ENCODE measurements around the gene TRIM69. TPM values are rescaled to one million over a fixed set of nuclear protein-coding genes. Genes with fewer than 3 reads are reported as not detected.
"Not testable (repeated sequence)": the region's sequence is repeated elsewhere in the genome, so short reads cannot be mapped to it uniquely, and the experiment has no call there.

Gene TRIM69
- total RNA-seq, 2 experiments from 2014 or later: 76.0 to 78.0 TPM

DNA sequence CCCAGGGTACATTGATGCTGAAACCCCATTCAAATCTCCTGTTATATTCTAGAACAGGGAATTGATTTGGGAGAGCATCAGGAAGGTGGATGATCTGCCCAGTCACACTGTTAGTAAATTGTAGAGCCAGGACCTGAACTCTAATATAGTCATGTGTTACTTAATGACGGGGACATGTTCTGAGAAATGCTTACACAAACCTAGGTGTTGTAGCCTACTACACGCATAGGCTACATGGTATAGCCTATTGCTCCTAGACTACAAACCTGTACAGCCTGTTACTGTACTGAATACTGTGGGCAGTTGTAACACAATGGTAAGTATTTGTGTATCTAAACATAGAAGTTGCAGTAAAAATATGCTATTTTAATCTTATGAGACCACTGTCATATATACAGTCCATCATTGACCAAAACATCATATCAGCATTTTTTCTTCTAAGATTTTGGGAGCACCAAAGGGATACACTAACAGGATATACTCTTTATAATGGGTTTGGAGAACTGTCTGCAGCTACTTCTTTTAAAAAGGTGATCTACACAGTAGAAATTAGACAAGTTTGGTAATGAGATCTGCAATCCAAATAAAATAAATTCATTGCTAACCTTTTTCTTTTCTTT, 19.2 kb upstream of the TRIM69 start:
- peaks cover 80% of the 10 kb centered on the region for H3K4me1 Mint-ChIP-seq (ENCODE audit: low read depth)
- CTCF ChIA-PET: interaction anchor here (0.7 to 16.5 kb wide), 4 partner anchors 13 to 70 kb away, joined by 3 to 312 read pairs (median 160); partner anchors contain the start of genes SPG11 and TRIM69
- H3K4me3 Mint-ChIP-seq: peak overlapping the region; percentile 88
- peak overlapping the region; percentile 92 for H3K27ac Mint-ChIP-seq
- no peak for DNase-seq
- POLR2A ChIA-PET: interaction anchor here (14.1 to 18.2 kb wide), 2 partner anchors 12 to 52 kb away, joined by 400 to 1161 read pairs; partner anchors contain the start of genes SPG11 and TRIM69
- peaks cover 3% of the 10 kb centered on the region for H3K27me3 Mint-ChIP-seq
- H3K36me3 Mint-ChIP-seq: peaks cover 75% of the 10 kb centered on the region
- intact Hi-C loops (cut with micrococcal nuclease): no loop called here
- peaks cover 3% of the 10 kb centered on the region for H3K9me3 Mint-ChIP-seq

GRCh38 chr15:44718180-44718926, 18.0 kb upstream of the TRIM69 start:
- Mint-ChIP-seq H3K9me3 (peaks cover 2% of the 10 kb centered on the region), H3K4me3 (peak overlapping the region; percentile 36), H3K4me1 (ENCODE audit: low read depth) (peaks cover 84% of the 10 kb centered on the region), H3K27me3 (peaks cover 2% of the 10 kb centered on the region), H3K27ac (peak overlapping the region; percentile 92), H3K36me3 (peaks cover 64% of the 10 kb centered on the region)
- intact Hi-C loops (cut with micrococcal nuclease): loop anchor here (2.0 kb wide), 1 partner anchor 16 kb away; no protein-coding TSS in a partner anchor
- DNase-seq: peak; percentile 47
- ChIA-PET CTCF (interaction anchor here (1.1 to 16.5 kb wide), 4 partner anchors 11 to 68 kb away, joined by 3 to 312 read pairs (median 106); partner anchors contain the start of genes SPG11 and TRIM69), POLR2A (interaction anchor here (0.8 to 21.9 kb wide), 4 partner anchors 5 to 53 kb away, joined by 3 to 1161 read pairs (median 780); partner anchors contain the start of genes B2M, PATL2, SPG11 and TRIM69)

- intact Hi-C loops (cut with micrococcal nuclease): loop anchor here (1.0 to 2.0 kb wide), 3 partner anchors 8 to 16 kb away; partner anchors contain the start of genes B2M and PATL2
- Mint-ChIP-seq H3K27me3 (no peaks in the 10 kb centered on the region), H3K27ac (peak overlapping the region; percentile 92), H3K9me3 (no peaks in the 10 kb centered on the region), H3K4me3 (peak overlapping the region; percentile 47), H3K4me1 (ENCODE audit: low read depth) (peaks cover 87% of the 10 kb centered on the region), H3K36me3 (peaks cover 60% of the 10 kb centered on the region)
- DNase-seq: peak; percentile 31
- ChIA-PET POLR2A (interaction anchor here (0.8 to 21.9 kb wide), 5 partner anchors 5 to 173 kb away, joined by 3 to 1161 read pairs (median 400); partner anchors contain the start of genes B2M, PATL2, SPG11 and TRIM69), CTCF (interaction anchor here (1.1 to 16.5 kb wide), 4 partner anchors 11 to 67 kb away, joined by 3 to 312 read pairs (median 106); partner anchors contain the start of genes SPG11 and TRIM69)
These were observed 17.4 kb upstream of the TRIM69 start for GRCh38 chr15:44718927-44719292.

GRCh38 chr15:44719293-44719999, 16.9 kb upstream of the TRIM69 start:
- ChIA-PET POLR2A (interaction anchor here (0.9 to 21.9 kb wide), 6 partner anchors 6 to 173 kb away, joined by 3 to 1161 read pairs (median 202); partner anchors contain the start of genes B2M, PATL2, SPG11 and TRIM69), CTCF (interaction anchor here (1.1 to 16.5 kb wide), 4 partner anchors 10 to 67 kb away, joined by 3 to 312 read pairs (median 106); partner anchors contain the start of genes SPG11 and TRIM69)
- DNase-seq: peak; percentile 87
- Mint-ChIP-seq H3K27me3 (no peaks in the 10 kb centered on the region), H3K9me3 (no peaks in the 10 kb centered on the region), H3K4me1 (ENCODE audit: low read depth) (peaks cover 89% of the 10 kb centered on the region), H3K4me3 (peak overlapping the region; percentile 47), H3K27ac (peak overlapping the region; percentile 92), H3K36me3 (peaks cover 54% of the 10 kb centered on the region)
- intact Hi-C loops (cut with micrococcal nuclease): loop anchor here (1.0 to 2.0 kb wide), 3 partner anchors 8 to 15 kb away; partner anchors contain the start of genes B2M and PATL2

GRCh38 chr15:44720000-44720435, 16.3 kb upstream of the TRIM69 start:
- H3K4me3 Mint-ChIP-seq: peak overlapping the region; percentile 36

DNA sequence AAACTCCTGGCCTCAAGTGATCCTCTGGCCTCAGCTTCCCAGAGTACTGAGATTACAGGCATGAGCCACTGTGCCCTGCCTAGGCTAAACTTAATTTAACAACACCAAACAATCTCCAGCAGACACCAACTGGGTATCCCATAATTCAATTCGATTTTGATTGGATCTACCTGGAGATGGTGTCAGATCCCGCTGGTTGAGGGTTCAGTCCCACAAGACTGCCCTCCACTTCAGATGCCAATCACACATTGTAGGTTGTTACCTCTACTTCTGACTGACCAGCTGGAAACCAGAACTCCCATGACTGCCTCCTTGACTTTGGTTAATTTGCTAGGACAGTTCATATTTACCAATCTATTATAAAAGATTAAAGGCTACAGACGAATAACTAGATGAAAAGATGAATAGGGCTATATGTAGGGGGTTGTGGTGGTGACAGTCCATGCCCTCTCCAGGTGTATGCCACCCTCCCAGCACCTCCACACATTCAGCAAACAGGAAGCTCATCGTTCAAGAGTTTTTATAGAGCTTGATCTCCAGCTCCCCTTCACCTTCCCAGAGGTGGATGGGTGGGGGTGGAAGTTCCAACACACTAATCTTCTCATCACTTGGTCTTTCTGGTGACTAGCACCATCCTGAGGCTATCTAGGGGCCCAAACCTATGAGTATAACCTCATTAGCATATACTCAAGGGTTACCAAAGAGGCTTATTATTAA, 15.7 kb upstream of the TRIM69 start:
- POLR2A ChIA-PET: interaction anchor here (1.1 to 21.9 kb wide), 5 partner anchors 7 to 56 kb away, joined by 3 to 1161 read pairs (median 400); partner anchors contain the start of genes B2M, PATL2, SPG11 and TRIM69
- CTCF ChIA-PET: interaction anchor here (0.6 to 16.5 kb wide), 6 partner anchors 9 to 174 kb away, joined by 3 to 312 read pairs (median 34); partner anchors contain the start of genes B2M, PATL2, SPG11 and TRIM69
- Mint-ChIP-seq H3K4me1 (ENCODE audit: low read depth) (peaks cover 89% of the 10 kb centered on the region), H3K27ac (peak overlapping the region; percentile 92), H3K36me3 (peaks cover 46% of the 10 kb centered on the region), H3K27me3 (no peaks in the 10 kb centered on the region), H3K9me3 (no peaks in the 10 kb centered on the region), H3K4me3 (peak overlapping the region; percentile 36)
- DNase-seq: peak; percentile 43
- intact Hi-C loops (cut with micrococcal nuclease): loop anchor here (10.0 kb wide), 2 partner anchors 416 to 896 kb away; partner anchors contain the start of genes MFAP1 and WDR76

More at GRCh38 chr15:44720000-44720435, 16.3 kb upstream of the TRIM69 start:
- peak overlapping the region; percentile 92 for H3K27ac Mint-ChIP-seq
- not testable (repeated sequence) for H3K27me3 Mint-ChIP-seq, H3K9me3 Mint-ChIP-seq
- H3K36me3 Mint-ChIP-seq: peaks cover 48% of the 10 kb centered on the region
- H3K4me1 Mint-ChIP-seq (ENCODE audit: low read depth): peaks cover 90% of the 10 kb centered on the region
- CTCF ChIA-PET: interaction anchor here (0.6 to 16.5 kb wide), 4 partner anchors 10 to 56 kb away, joined by 3 to 312 read pairs (median 106); partner anchors contain the start of genes SPG11 and TRIM69
- POLR2A ChIA-PET: interaction anchor here (1.1 to 21.9 kb wide), 5 partner anchors 6 to 55 kb away, joined by 3 to 1161 read pairs (median 400); partner anchors contain the start of genes B2M, PATL2, SPG11 and TRIM69
- intact Hi-C loops (cut with micrococcal nuclease): loop anchor here (1.0 to 10.0 kb wide), 5 partner anchors 8 to 895 kb away; partner anchors contain the start of genes B2M, MFAP1, PATL2 and WDR76
- peak; percentile 59 for DNase-seq

DNA sequence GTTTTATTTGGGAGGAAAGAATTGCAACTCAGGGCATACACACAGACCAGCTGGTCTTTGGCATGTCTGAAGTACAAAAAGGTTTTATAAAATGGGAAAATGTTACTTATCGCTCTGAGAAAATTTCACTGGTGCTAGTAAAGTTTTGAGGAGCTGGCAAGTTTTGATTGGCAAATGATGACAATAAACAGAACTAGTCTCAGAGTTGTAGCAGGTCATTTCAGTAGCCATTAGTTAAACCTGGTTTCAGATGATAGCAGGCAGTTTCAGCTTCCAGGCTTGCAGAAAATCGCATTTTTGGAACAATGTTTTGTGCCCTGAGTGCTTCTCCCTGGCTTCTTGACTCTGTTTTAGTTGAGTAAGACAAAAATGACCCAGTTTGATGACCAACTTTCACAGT, 14.3 kb upstream of the TRIM69 start:
- ChIA-PET CTCF (interaction anchor here (0.8 to 16.5 kb wide), 5 partner anchors 9 to 133 kb away, joined by 4 to 312 read pairs (median 10); partner anchors contain the start of genes B2M, PATL2, SPG11 and TRIM69), POLR2A (interaction anchor here (1.1 to 21.9 kb wide), 4 partner anchors 7 to 57 kb away, joined by 6 to 1161 read pairs (median 780); partner anchors contain the start of genes B2M, PATL2, SPG11 and TRIM69)
- H3K36me3 Mint-ChIP-seq: peaks cover 38% of the 10 kb centered on the region
- intact Hi-C loops (cut with micrococcal nuclease): loop anchor here (10.0 kb wide), 2 partner anchors 417 to 897 kb away; partner anchors contain the start of genes MFAP1 and WDR76
- H3K4me1 Mint-ChIP-seq (ENCODE audit: low read depth): peaks cover 86% of the 10 kb centered on the region
- H3K27ac Mint-ChIP-seq: peak overlapping the region; percentile 92
- no peaks in the 10 kb centered on the region for H3K27me3 Mint-ChIP-seq
- no peak for DNase-seq
- no peaks in the 10 kb centered on the region for H3K9me3 Mint-ChIP-seq
- H3K4me3 Mint-ChIP-seq: peak overlapping the region; percentile 20

- ChIA-PET POLR2A (interaction anchor here (0.8 to 21.9 kb wide), 5 partner anchors 11 to 62 kb away, joined by 6 to 1161 read pairs (median 83); partner anchors contain the start of genes B2M, PATL2, SPG11 and TRIM69), CTCF (interaction anchor here (1.1 to 8.4 kb wide), 5 partner anchors 11 to 147 kb away, joined by 3 to 155 read pairs (median 33); partner anchors contain the start of genes B2M, PATL2, SPG11 and TRIM69)
- Mint-ChIP-seq H3K4me3 (peak overlapping the region; percentile 96), H3K27ac (peak overlapping the region; percentile 100), H3K27me3 (no peaks in the 10 kb centered on the region), H3K9me3 (no peaks in the 10 kb centered on the region), H3K36me3 (peaks cover 26% of the 10 kb centered on the region), H3K4me1 (ENCODE audit: low read depth) (peaks cover 63% of the 10 kb centered on the region)
- intact Hi-C loops (cut with micrococcal nuclease): loop anchor here (2.0 to 10.0 kb wide), 6 partner anchors 25 to 901 kb away; partner anchors contain the start of genes CTDSPL2, EIF3J, MFAP1 and WDR76
- peak; percentile 44 for DNase-seq
These were observed 10.2 kb upstream of the TRIM69 start for GRCh38 chr15:44726136-44726535.

- CTCF ChIA-PET: interaction anchor here (0.7 to 8.4 kb wide), 6 partner anchors 10 to 148 kb away, joined by 3 to 155 read pairs (median 18); partner anchors contain the start of genes B2M, PATL2, SPG11 and TRIM69
- intact Hi-C loops (cut with micrococcal nuclease): loop anchor here (2.0 to 10.0 kb wide), 6 partner anchors 24 to 902 kb away; partner anchors contain the start of genes CTDSPL2, EIF3J, MFAP1 and WDR76
- Mint-ChIP-seq H3K4me1 (ENCODE audit: low read depth) (peaks cover 63% of the 10 kb centered on the region), H3K27me3 (no peaks in the 10 kb centered on the region), H3K4me3 (peak overlapping the region; percentile 96), H3K9me3 (no peaks in the 10 kb centered on the region), H3K27ac (peak overlapping the region; percentile 100), H3K36me3 (peaks cover 33% of the 10 kb centered on the region)
- peak; percentile 85 for DNase-seq
- POLR2A ChIA-PET: interaction anchor here (0.8 to 21.9 kb wide), 8 partner anchors 10 to 62 kb away, joined by 3 to 1161 read pairs (median 6); partner anchors contain the start of genes B2M, PATL2, SPG11 and TRIM69
These were observed 9.5 kb upstream of the TRIM69 start for GRCh38 chr15:44726568-44727484.
